Sigmoid colon (tissue), 4 donors: ENCODE data around the gene SOBP.

ENCODE experiments used
- POLR2AphosphoS5 ChIP-seq, 4 donors: sonication (generic); formaldehyde crosslinking; IDR thresholded peaks; one replicate each; pipeline ENCODE4 v1.6.1; 2017; ENCODE audit warnings: antibody characterized with exemption in 4 of 4
- TF ChIP-seq, protein P1 (sequence below), 4 experiments: fragments of 450-650 bp in 3 of 4; fragments of 200-600 bp in 1 of 4; IDR thresholded peaks; one replicate each; pipeline ENCODE4 v1.5.1; 2016 to 2019; ENCODE audit warnings: antibody characterized with exemption in 4 of 4, mild to moderate bottlenecking in 3 of 4, moderate library complexity in 2 of 4

DNA sequence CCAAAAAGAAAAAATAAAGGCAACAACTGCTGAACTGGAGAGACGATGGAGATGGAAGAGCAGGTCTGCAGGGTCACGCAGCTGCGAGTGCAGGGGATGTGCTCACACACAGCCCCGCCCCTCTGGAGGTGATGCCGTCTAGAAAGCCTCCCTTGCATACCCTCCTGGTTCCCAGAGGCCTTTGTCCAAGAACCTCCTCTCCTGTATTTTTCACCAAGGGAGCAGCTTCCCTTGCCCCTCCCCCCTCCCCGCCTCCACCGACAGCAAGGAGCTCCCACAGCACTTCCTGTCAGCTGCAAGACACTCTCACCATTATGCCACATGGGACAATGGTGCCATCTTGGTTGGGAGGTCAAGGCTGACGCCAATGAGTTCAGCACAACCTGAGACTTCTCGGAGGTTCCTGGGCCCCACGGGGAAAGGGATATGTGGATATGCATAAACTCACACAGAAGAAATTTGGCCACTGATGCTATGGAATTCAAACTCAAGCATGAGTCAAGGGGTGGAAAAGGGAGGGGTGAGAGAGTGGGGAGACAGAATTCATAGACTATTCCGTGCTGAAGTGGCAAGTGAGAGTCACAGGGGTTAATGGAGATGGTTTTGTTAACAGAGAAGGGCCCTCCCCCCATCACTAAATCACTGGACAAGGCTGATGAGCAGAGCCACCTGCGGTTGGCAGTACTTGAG, 201.3 kb downstream of the SOBP start:
- TF ChIP-seq POLR2AphosphoS5 (IDR thresholded peaks at IDR 0.05) = no peak
- TF ChIP-seq, protein P1, sequence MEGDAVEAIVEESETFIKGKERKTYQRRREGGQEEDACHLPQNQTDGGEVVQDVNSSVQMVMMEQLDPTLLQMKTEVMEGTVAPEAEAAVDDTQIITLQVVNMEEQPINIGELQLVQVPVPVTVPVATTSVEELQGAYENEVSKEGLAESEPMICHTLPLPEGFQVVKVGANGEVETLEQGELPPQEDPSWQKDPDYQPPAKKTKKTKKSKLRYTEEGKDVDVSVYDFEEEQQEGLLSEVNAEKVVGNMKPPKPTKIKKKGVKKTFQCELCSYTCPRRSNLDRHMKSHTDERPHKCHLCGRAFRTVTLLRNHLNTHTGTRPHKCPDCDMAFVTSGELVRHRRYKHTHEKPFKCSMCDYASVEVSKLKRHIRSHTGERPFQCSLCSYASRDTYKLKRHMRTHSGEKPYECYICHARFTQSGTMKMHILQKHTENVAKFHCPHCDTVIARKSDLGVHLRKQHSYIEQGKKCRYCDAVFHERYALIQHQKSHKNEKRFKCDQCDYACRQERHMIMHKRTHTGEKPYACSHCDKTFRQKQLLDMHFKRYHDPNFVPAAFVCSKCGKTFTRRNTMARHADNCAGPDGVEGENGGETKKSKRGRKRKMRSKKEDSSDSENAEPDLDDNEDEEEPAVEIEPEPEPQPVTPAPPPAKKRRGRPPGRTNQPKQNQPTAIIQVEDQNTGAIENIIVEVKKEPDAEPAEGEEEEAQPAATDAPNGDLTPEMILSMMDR (IDR thresholded peaks at IDR 0.05) = no peak
